Upper lobe of left lung (tissue), 4 donors: ENCODE results near the gene MAD1L1.

Experiments
- CTCF ChIP-seq, 6 experiments: fragments of 450-650 bp in 4 of 6; fragments of 200-600 bp in 2 of 6; sonication (generic) in 2 of 6; IDR thresholded peaks; one replicate each; pipeline ENCODE4 v1.5.1; 2016 to 2019; ENCODE audit warnings: antibody characterized with exemption in 6 of 6
- POLR2A ChIP-seq, 4 donors: fragments of 450-650 bp; IDR thresholded peaks; one replicate each; pipeline ENCODE4 v1.5.1; 2016 to 2017; ENCODE audit warnings: antibody characterized with exemption in 4 of 4, mild to moderate bottlenecking in 2 of 4

- TF ChIP-seq CTCF (IDR thresholded peaks at IDR 0.05): no peak
- TF ChIP-seq POLR2A (IDR thresholded peaks at IDR 0.05): no peak
Measured at GRCh38 chr7:2080060-2080387, 152.7 kb downstream of the MAD1L1 start.
